Measurements from ENCODE around the gene FIP1L1.

The FIP1L1 gene

DNA sequence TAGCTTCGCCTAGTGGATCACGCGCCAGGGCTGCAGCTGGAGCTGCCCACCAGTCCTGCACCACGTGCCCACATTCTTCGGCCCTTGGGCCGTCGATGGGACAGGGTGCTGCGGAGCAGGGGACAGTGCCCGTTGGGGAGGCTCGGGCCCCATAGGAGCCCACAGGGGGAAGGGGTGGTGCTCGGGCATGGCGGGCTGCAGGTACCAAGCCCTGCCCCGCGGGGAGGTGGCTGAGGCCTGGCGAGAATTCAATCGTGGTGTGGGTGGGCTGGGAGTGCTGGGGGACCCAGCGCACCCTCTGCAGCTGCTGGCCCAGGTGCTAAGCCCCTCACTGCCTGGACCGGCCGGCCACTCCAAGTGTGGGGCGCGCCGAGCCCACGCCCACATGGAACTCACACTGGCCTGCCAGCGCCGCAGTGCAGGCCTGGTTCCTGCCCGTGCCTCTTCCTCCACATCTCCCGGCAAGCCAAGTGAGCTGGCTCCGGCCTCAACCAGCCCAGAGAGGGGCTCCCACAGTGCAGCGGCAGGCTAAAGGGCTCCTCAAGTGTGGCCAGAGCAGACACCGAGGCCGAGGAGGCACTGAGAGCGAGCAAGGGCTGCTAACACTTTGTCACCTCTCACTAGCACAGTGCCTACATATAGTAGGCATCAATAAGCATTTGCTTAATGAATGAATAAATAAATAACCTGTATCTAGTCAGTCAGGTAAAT, 23.3 kb upstream of the FIP1L1 start:
- TF ChIP-seq, protein P1, sequence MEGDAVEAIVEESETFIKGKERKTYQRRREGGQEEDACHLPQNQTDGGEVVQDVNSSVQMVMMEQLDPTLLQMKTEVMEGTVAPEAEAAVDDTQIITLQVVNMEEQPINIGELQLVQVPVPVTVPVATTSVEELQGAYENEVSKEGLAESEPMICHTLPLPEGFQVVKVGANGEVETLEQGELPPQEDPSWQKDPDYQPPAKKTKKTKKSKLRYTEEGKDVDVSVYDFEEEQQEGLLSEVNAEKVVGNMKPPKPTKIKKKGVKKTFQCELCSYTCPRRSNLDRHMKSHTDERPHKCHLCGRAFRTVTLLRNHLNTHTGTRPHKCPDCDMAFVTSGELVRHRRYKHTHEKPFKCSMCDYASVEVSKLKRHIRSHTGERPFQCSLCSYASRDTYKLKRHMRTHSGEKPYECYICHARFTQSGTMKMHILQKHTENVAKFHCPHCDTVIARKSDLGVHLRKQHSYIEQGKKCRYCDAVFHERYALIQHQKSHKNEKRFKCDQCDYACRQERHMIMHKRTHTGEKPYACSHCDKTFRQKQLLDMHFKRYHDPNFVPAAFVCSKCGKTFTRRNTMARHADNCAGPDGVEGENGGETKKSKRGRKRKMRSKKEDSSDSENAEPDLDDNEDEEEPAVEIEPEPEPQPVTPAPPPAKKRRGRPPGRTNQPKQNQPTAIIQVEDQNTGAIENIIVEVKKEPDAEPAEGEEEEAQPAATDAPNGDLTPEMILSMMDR (conservative IDR thresholded peaks at IDR 0.05; ENCODE audit: low read depth, low read length) = no peak
- no peak overlapping the region for H3K4me3 ChIP-seq (ENCODE audit: low read length)
- no peak for DNase-seq (ENCODE audit: low read depth)

DNA sequence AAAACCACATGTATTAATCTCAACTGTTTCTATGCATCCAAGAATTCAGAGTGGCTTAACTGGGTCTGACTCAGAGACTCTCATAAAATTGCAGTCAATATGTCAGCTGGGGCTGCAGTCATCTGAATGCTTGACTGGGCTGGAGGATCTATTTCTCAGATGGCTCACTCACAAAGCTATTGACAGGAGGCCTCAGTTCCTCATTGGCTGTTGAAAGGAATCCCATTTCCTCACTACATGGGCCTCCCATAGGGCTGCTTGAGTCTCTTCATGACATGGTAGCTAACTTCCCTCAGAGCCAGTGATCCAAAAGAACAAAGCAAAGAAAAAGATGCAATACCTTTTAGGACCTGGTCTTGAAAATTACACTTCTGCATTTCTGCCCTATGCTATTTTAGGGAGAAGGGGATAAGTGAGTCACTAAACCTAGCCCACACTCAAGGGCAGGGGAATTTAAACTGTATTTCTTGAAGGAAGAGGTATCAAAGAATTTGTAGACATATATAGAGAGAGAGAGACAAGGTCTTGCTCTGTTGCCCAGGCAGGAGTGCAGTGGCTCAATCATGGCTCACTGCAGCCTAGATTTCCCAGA, 21.4 kb upstream of the FIP1L1 start:
- no peak for DNase-seq (ENCODE audit: low read depth)
- TF ChIP-seq, protein P1 (conservative IDR thresholded peaks at IDR 0.05; ENCODE audit: low read depth, low read length) = no peak
- H3K4me3 ChIP-seq (ENCODE audit: low read length) = no peak overlapping the region

DNA sequence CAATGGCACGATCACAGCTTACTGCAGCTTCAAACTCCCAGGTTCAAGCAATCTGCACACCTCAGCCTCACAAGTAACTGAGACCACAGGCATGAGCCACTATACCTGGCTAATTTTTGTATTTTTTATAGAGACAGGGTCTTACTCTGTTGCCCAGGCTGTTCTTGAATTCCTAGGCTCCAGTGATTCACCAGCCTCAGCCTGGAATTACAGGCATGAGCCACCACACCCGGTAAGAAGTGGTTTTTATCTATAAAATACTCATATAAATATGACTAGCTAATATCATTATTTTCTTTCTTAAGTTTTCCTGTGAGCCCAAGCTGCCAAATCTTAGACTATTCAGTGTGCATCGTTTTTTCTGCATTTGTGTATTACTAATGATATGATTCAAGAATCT, 16.0 kb upstream of the FIP1L1 start:
- DNase-seq (ENCODE audit: low read depth) = no peak
- no peak overlapping the region for H3K4me3 ChIP-seq (ENCODE audit: low read length)

DNA sequence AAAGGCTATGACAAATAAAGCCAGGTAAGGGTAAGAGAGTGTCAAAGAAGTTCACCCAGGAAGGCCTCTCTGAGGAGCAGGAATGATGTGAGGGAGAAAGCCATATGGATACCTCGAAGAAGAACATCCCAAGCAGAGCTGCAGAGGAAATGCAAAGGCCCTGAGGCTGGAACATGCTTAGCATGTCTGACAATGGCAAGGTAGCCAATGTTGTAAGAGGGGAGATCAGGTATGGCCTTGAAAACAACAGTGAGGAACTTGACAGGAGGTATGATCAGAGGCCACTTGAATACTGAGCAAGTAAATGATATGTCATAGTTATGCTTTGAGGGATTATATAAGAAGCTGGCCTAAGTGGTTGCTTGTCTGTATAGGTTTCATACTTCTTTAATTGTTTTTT, 15.3 kb upstream of the FIP1L1 start:
- TF ChIP-seq, protein P1 (conservative IDR thresholded peaks at IDR 0.05; ENCODE audit: low read depth, low read length) = no peak
- no peak for DNase-seq (ENCODE audit: low read depth)
- no peak overlapping the region for H3K4me3 ChIP-seq (ENCODE audit: low read length)

More for the DNA sequence above, 16.0 kb upstream of the FIP1L1 start:
- TF ChIP-seq, protein P1 (conservative IDR thresholded peaks at IDR 0.05; ENCODE audit: low read depth, low read length) = no peak

DNA sequence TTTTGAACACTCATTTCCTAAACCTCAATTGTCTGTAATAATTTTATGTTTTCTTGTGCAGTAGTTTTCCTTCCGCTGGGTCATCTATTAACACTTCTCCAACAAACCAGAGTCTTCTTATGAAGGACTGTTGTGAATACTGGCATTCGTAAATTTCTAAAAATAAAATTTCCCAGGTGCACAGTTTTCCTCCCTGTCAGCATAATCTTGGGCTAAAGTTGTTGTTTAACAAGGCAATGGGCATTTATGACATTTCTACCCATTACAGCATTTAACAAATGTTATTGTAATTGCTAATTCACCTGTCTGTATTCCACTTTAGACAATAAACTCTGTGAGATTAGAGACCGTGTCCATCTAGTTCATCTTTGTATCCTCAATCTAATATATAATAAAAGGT, 12.8 kb upstream of the FIP1L1 start:
- peak overlapping the region; percentile 84 for H3K4me3 ChIP-seq (ENCODE audit: low read length)
- no peak for DNase-seq (ENCODE audit: low read depth)

DNA sequence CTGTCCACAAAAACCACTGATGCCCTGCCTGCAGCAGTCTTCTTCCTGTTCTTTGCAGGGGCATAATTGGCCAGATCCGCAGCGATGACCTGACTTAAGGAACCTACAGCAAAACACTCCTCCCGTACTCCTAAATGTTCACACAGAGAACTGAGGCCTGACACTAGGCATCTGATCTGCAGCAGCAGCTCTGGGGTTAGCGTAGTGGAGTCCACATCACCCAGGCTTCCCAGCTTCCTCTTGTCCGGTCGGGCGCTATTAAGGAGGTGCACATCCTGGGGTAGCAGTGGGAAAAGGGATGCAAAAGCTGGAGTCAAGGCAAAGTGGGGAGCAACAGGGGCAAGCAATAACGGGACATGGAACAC, 12.3 kb upstream of the FIP1L1 start:
- no peak for DNase-seq (ENCODE audit: low read depth)
- peak overlapping the region; percentile 84 for H3K4me3 ChIP-seq (ENCODE audit: low read length)
- TF ChIP-seq, protein P1 (conservative IDR thresholded peaks at IDR 0.05; ENCODE audit: low read depth, low read length) = no peak

More for the DNA sequence above, 12.8 kb upstream of the FIP1L1 start:
- TF ChIP-seq, protein P1 (conservative IDR thresholded peaks at IDR 0.05; ENCODE audit: low read depth, low read length) = no peak

Measured in retinal pigment epithelial cell (primary cell).